OCI-LY7 (cell line): Measurements from ENCODE around the gene SLC8A1. TPM values are rescaled to one million over a fixed set of nuclear protein-coding genes. Genes with fewer than 3 reads are reported as not detected.
A peak's percentile ranks its signal among the peaks of the same experiment; 100 is the strongest.

Experiments used
- Bru-seq: library from RNA; stranded (reverse); fragments of 400-500 nt; gene quantifications from one replicate; lab custom pipeline; 2021; lab: Mats Ljungman, UMichigan
- BruChase-seq, 2 experiments: library from RNA; stranded (reverse); fragments of 400-500 nt; gene quantifications; one replicate each; lab custom pipeline; 2021; lab: Mats Ljungman, UMichigan
- BruUV-seq: library from RNA; stranded (reverse); fragments of 400-500 nt; replicated peaks from 2 replicates; lab custom pipeline; 2021; lab: Mats Ljungman, UMichigan
- CTCF ChIA-PET: fragments of 300-600 bp; sonication (Branson Sonifier 250); formaldehyde crosslinking; loops from one replicate; lab custom pipeline; 2022; ENCODE audit warnings: antibody characterized with exemption; ENCODE audit not compliant: unreplicated experiment; lab: Charles Lee
- POLR2A ChIA-PET: fragments of 300-600 bp; sonication (Branson Sonifier 250); formaldehyde crosslinking; loops from one replicate; lab custom pipeline; 2022; ENCODE audit warnings: antibody characterized with exemption; lab: Charles Lee
- DNase-seq: peaks from one replicate; pipeline ENCODE4 v3.0.0-alpha.2; 2015; ENCODE audit warnings: low spot score
- H2AFZ ChIP-seq: fragments of 200-600 bp; sonication (generic), shearing (Covaris generic); 2 replicates; pipeline ENCODE4 v1.6.1; 2014; ENCODE audit warnings: mild to moderate bottlenecking, antibody characterized with exemption, low read length, moderate library complexity
- H3K27ac ChIP-seq: fragments of 200-600 bp; sonication (generic); 2 replicates; pipeline ENCODE4 v1.5.1; 2014; ENCODE audit warnings: mixed run types, low read depth, mild to moderate bottlenecking, moderate library complexity, low read length, inconsistent platforms; ENCODE audit not compliant: poor library complexity, severe bottlenecking
- H3K36me3 ChIP-seq: fragments of 200-600 bp; sonication (generic); 2 replicates; pipeline ENCODE4 v1.6.1; 2014; ENCODE audit warnings: mild to moderate bottlenecking, antibody characterized with exemption, low read length, moderate library complexity, mixed read lengths; ENCODE audit not compliant: insufficient read depth
- H3K4me1 ChIP-seq: fragments of 200-600 bp; sonication (generic); 2 replicates; pipeline ENCODE4 v1.5.1; 2014; ENCODE audit warnings: mild to moderate bottlenecking, low read length; ENCODE audit not compliant: insufficient read depth, poor library complexity, severe bottlenecking
- H3K4me2 ChIP-seq: fragments of 200-600 bp; sonication (generic); 2 replicates; pipeline ENCODE4 v1.6.1; 2014; ENCODE audit warnings: mild to moderate bottlenecking, low read length
- H3K4me3 ChIP-seq: fragments of 200-600 bp; sonication (generic); 2 replicates; pipeline ENCODE4 v1.5.1; 2014; ENCODE audit warnings: mild to moderate bottlenecking, low read depth, low read length; ENCODE audit not compliant: poor library complexity, severe bottlenecking
- H3K79me2 ChIP-seq: fragments of 200-600 bp; sonication (generic); 2 replicates; pipeline ENCODE4 v1.6.1; 2016; ENCODE audit warnings: low read depth, mild to moderate bottlenecking, low read length, moderate library complexity, mixed read lengths; ENCODE audit not compliant: insufficient read depth
- H3K9me2 ChIP-seq: fragments of 200-600 bp; sonication (generic); 2 replicates; pipeline ENCODE4 v1.6.1; 2016; ENCODE audit warnings: mild to moderate bottlenecking, low read length, mixed read lengths; ENCODE audit not compliant: insufficient read depth
- H3K9me3 ChIP-seq: fragments of 200-600 bp; sonication (generic); 2 replicates; pipeline ENCODE4 v1.6.1; 2014; ENCODE audit warnings: mild to moderate bottlenecking, mixed run types, low read length, mixed read lengths
- H4K20me1 ChIP-seq: fragments of 200-600 bp; sonication (generic); 2 replicates; pipeline ENCODE4 v1.6.1; 2014; ENCODE audit warnings: mild to moderate bottlenecking, antibody characterized with exemption, low read length, moderate library complexity, mixed read lengths; ENCODE audit not compliant: insufficient read depth
- CTCF ChIP-seq: fragments of 200-600 bp; sonication (generic); conservative IDR thresholded peaks from 2 replicates; pipeline ENCODE4 v1.5.1; 2014; ENCODE audit warnings: mild to moderate bottlenecking, antibody characterized with exemption, low read length, moderate library complexity, mixed read lengths
- EZH2phosphoT487 ChIP-seq: fragments of 200-600 bp; sonication (generic); IDR thresholded peaks from 2 replicates; pipeline ENCODE4 v1.6.1; 2018; ENCODE audit warnings: low read depth, borderline replicate concordance, mild to moderate bottlenecking, mixed run types, antibody characterized with exemption, low read length, moderate library complexity, mixed read lengths
- intact Hi-C: fragments of 100-400 bp; cut with micrococcal nuclease; formaldehyde crosslinking; loops from one replicate; pipeline ENCODE4 v1.10.0; 2022; ENCODE audit not compliant: unreplicated experiment
- long read RNA-seq: library from polyadenylated mRNA; stranded (forward); transcript quantifications from one replicate; pipeline ENCODE4 v2.0.0, GENCODE V29; 2022
- total RNA-seq, 2 experiments: library from RNA; depleted of rRNA in 1 of 2; stranded (reverse); fragments of >200 nt in 1 of 2; shearing (Covaris generic) in 1 of 2; gene quantifications; 2 replicates each; pipeline ENCODE4 v1.2.3, GENCODE V29; 2014 to 2022

The SLC8A1 gene
- total RNA-seq (2014; rRNA removed; shearing (Covaris generic)) (5.0 and 7.3 TPM in 2 replicates), total RNA-seq (2022) (3.6 and 4.7 TPM in 2 replicates), Bru-seq, nascent RNA (percentile 43 among the genes with signal in this experiment), BruChase-seq, experiment 1, labeled RNA remaining after a 6-hour chase (percentile 41 among the genes with signal in this experiment), BruChase-seq, experiment 2, labeled RNA remaining after a 2-hour chase (percentile 52 among the genes with signal in this experiment)
- long read RNA-seq, partial matches to known transcripts: 0 of 8 reads
- long read RNA-seq, other reads (novel, unspliced or antisense): 8 of 8 reads

GRCh38 chr2:40451918-40452605, at the start of gene SLC8A1:
SLC8A1 (minus strand) TSS chr2:40452090.
- ChIA-PET CTCF (no interaction called here), POLR2A (interaction anchor here (0.5 to 1.0 kb wide), 4 partner anchors 87 to 213 kb away, joined by 3 to 5 read pairs (median 4); no protein-coding TSS in a partner anchor)
- H3K36me3 ChIP-seq: no peaks in the 10 kb centered on the region
- TF ChIP-seq CTCF: no peak
- TF ChIP-seq EZH2phosphoT487: no peak
- H3K4me1 ChIP-seq: peaks cover 35% of the 10 kb centered on the region
- BruUV-seq: no TSS peak
- peak within 1 kb of the TSS; percentile 51 for H2AFZ ChIP-seq
- no peaks in the 10 kb centered on the region for H4K20me1 ChIP-seq
- intact Hi-C loops: no loop called here
- peak within 1 kb of the TSS; percentile 76 for H3K4me2 ChIP-seq
- H3K9me3 ChIP-seq: no peaks in the 10 kb centered on the region
- peak within 1 kb of the TSS; percentile 73 for H3K4me3 ChIP-seq
- H3K79me2 ChIP-seq: 0 out of 2 replicates have a peak, but pooled peaks cover 3% of the 10 kb centered on the region
- DNase-seq: peak; percentile 44
- no peaks in the 10 kb centered on the region for H3K9me2 ChIP-seq
- peak within 1 kb of the TSS; percentile 26 for H3K27ac ChIP-seq

GRCh38 chr2:40499437-40499836, 47.5 kb upstream of the SLC8A1 start:
- Histone ChIP-seq H3K27ac (no peak overlapping the region), H4K20me1 (no peaks in the 10 kb centered on the region), H3K9me2 (no peaks in the 10 kb centered on the region), H3K36me3 (no peaks in the 10 kb centered on the region), H3K4me1 (peaks cover 9% of the 10 kb centered on the region), H3K4me3 (no peak overlapping the region), H3K79me2 (no peaks in the 10 kb centered on the region), H3K4me2 (no peak overlapping the region), H3K9me3 (no peaks in the 10 kb centered on the region), H2AFZ (no peak overlapping the region)
- DNase-seq: no peak
- BruUV-seq: no TSS peak
- POLR2A ChIA-PET: interaction anchor here (0.5 kb wide), 1 partner anchor 21 kb away, joined by 5 read pairs; no protein-coding TSS in a partner anchor
- TF ChIP-seq CTCF (no peak), EZH2phosphoT487 (no peak)
- intact Hi-C loops: no loop called here
- CTCF ChIA-PET: no interaction called here
